Nephron (organoid): ENCODE measurements around the gene PSMD9.

Experiments
- H3K27ac Mint-ChIP-seq, 3 experiments: 2 replicates each; pipeline ENCODE4 v1.8.0; 2020; ENCODE audit warnings: mixed read lengths in 3 of 3, mild to moderate bottlenecking in 2 of 3, moderate library complexity in 1 of 3
- H3K27me3 Mint-ChIP-seq: 2 replicates; pipeline ENCODE4 v1.8.0; 2021; ENCODE audit warnings: low read depth, mild to moderate bottlenecking, moderate library complexity, mixed read lengths
- H3K36me3 Mint-ChIP-seq: 2 replicates; pipeline ENCODE4 v1.8.0; 2020; ENCODE audit warnings: low read depth, mixed read lengths
- H3K4me1 Mint-ChIP-seq: 2 replicates; pipeline ENCODE4 v1.8.0; 2020; ENCODE audit warnings: mixed read lengths
- H3K4me3 Mint-ChIP-seq, 3 experiments: 2 replicates each; pipeline ENCODE4 v1.8.0; 2020; ENCODE audit warnings: mild to moderate bottlenecking in 3 of 3, mixed read lengths in 3 of 3, moderate library complexity in 2 of 3
- H3K9me3 Mint-ChIP-seq: 2 replicates; pipeline ENCODE4 v1.8.0; 2020; ENCODE audit warnings: mixed read lengths
- CTCF ChIP-seq, 3 experiments: fragments of 200-600 bp; sonication (generic); IDR thresholded peaks; one replicate each; pipeline ENCODE4 v1.5.0; 2021; ENCODE audit warnings: antibody characterized with exemption in 3 of 3; ENCODE audit not compliant: unreplicated experiment in 3 of 3

PSMD9 gene

GRCh38 chr12:121899590-121899989 lies 11.0 kb downstream of the PSMD9 start:
- H3K4me3 Mint-ChIP-seq = no peak overlapping the region
- peaks cover 57% of the 10 kb centered on the region for H3K36me3 Mint-ChIP-seq
- H3K27ac Mint-ChIP-seq = peak overlapping the region in 1 of 3 experiments; percentile 33
- H3K4me1 Mint-ChIP-seq = peaks cover 5% of the 10 kb centered on the region
- no peaks in the 10 kb centered on the region for H3K9me3 Mint-ChIP-seq
- TF ChIP-seq CTCF (IDR thresholded peaks at IDR 0.05; ENCODE audit: unreplicated experiment in 3 of 3) = no peak
- no peaks in the 10 kb centered on the region for H3K27me3 Mint-ChIP-seq

GRCh38 chr12:121903202-121903601 lies 14.6 kb downstream of the PSMD9 start:
- Mint-ChIP-seq H3K36me3 (peaks cover 60% of the 10 kb centered on the region), H3K27me3 (no peaks in the 10 kb centered on the region), H3K4me1 (no peaks in the 10 kb centered on the region), H3K27ac (no peak overlapping the region), H3K4me3 (no peak overlapping the region), H3K9me3 (no peaks in the 10 kb centered on the region)
- TF ChIP-seq CTCF (IDR thresholded peaks at IDR 0.05; ENCODE audit: unreplicated experiment in 3 of 3) = no peak

- Mint-ChIP-seq H3K27ac (peak overlapping the region in 1 of 3 experiments; percentile 50), H3K36me3 (peaks cover 63% of the 10 kb centered on the region), H3K4me3 (no peak overlapping the region), H3K9me3 (no peaks in the 10 kb centered on the region), H3K4me1 (no peaks in the 10 kb centered on the region), H3K27me3 (no peaks in the 10 kb centered on the region)
- TF ChIP-seq CTCF (IDR thresholded peaks at IDR 0.05; ENCODE audit: unreplicated experiment in 3 of 3) = no peak
These were observed 17.2 kb downstream of the PSMD9 start for GRCh38 chr12:121905746-121906145.

GRCh38 chr12:121908702-121909101 lies 20.1 kb downstream of the PSMD9 start:
- Mint-ChIP-seq H3K4me3 (no peak overlapping the region), H3K36me3 (peaks cover 56% of the 10 kb centered on the region), H3K27ac (peak overlapping the region in 1 of 3 experiments; percentile 0), H3K9me3 (no peaks in the 10 kb centered on the region), H3K4me1 (no peaks in the 10 kb centered on the region), H3K27me3 (no peaks in the 10 kb centered on the region)
- TF ChIP-seq CTCF (IDR thresholded peaks at IDR 0.05; ENCODE audit: unreplicated experiment in 3 of 3) = no peak

GRCh38 chr12:121911824-121912585 lies 23.4 kb downstream of the PSMD9 start:
- Mint-ChIP-seq H3K4me1 (no peaks in the 10 kb centered on the region), H3K4me3 (no peak overlapping the region), H3K27me3 (no peaks in the 10 kb centered on the region), H3K27ac (no peak overlapping the region), H3K36me3 (peaks cover 48% of the 10 kb centered on the region), H3K9me3 (no peaks in the 10 kb centered on the region)
- no peak for TF ChIP-seq CTCF (IDR thresholded peaks at IDR 0.05; ENCODE audit: unreplicated experiment in 3 of 3)

GRCh38 chr12:121915841-121916321 lies 27.3 kb downstream of the PSMD9 start:
- Mint-ChIP-seq H3K4me3 (no peak overlapping the region), H3K27me3 (no peaks in the 10 kb centered on the region), H3K36me3 (peaks cover 35% of the 10 kb centered on the region), H3K27ac (no peak overlapping the region), H3K4me1 (peaks cover 10% of the 10 kb centered on the region), H3K9me3 (no peaks in the 10 kb centered on the region)
- TF ChIP-seq CTCF (IDR thresholded peaks at IDR 0.05; ENCODE audit: unreplicated experiment in 3 of 3) = no peak
